ENCODE data around the gene HSF2. TPM values are rescaled to one million over a fixed set of nuclear protein-coding genes. Genes with fewer than 3 reads are reported as not detected.

The HSF2 gene
- total RNA-seq, 1 experiment from 2014 or later = 15.6 TPM

DNA sequence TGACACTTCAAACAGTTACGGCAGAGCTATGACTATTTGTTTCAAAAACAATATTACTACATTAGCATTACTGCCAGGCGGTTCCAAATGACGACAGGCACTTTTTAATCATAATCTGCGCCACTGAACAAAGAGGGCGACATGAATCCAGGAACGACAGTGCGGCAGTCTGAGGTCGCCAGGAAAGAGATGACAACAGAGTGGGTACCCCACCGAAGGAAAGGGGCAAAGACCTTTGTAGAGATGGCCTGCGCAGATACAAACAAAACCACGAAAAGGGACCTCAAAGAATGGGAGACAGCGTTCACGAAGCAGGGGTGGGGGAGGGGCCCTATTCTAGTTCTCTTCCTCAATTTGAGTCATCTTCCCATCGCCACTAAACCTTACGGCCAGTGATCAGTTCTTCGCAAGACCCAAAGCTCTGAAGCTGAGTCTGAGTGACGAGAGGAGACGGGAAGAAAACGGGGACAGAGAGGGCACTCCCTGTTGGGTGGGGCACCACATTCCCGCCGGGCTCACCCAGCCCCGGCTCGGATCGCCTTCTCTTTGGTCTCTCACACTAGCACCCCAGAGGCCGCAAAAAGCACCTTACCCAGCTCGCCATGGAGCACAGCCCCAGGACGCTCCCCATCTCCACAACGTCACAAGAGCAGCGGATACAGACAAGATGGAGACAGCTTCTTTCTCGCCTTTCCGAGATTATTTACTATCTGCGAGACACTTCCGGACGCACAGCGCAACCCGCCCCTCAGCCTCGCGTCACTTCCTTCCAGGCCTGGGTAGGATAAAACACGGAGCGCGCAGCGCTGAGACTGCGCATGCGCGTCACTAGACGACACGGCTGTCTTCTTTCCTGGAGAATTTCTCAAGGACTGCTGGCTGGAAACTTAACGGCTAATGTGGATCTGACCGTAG lies 71.9 kb downstream of the HSF2 start, which contains the start of gene SERINC1:
SERINC1 (minus strand) TSS at position 701 of the 915 bp plus-strand sequence; CDS start at position 631, 70 bp downstream.
- DNase-seq = peak; percentile 93
- Histone ChIP-seq H3K4me3 (peak within 1 kb of the TSS; percentile 86), H3K36me3 (peaks cover 11% of the 10 kb centered on the region), H3K27me3 (no peaks in the 10 kb centered on the region), H3K9me3 (no peaks in the 10 kb centered on the region)

- DNase-seq = no peak
- no peaks in the 10 kb centered on the region for H3K27me3 ChIP-seq
- peak overlapping the region; percentile 86 for H3K4me3 ChIP-seq
- H3K36me3 ChIP-seq = peaks cover 4% of the 10 kb centered on the region
- H3K9me3 ChIP-seq = no peaks in the 10 kb centered on the region
Observed at GRCh38 chr6:122472022-122472340, 72.5 kb downstream of the HSF2 start.

DNA sequence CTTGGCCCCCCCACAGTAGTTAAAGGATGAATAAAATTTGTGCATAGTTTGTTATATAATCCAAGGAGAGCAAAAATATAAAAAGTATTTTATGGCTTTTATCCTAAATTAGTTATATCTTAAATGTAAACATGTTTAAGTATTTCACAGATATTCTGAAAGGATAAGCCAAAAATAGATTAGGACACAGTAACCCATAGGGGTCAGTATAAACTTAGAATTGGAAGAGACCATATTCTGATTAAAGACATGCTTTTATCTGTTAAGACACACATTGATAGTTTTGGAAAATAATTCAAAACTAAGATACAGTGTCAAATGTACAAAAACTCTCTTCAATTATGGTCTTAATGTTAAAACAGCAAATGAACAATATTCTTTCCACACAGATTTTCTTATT lies 76.7 kb downstream of the HSF2 start:
- Histone ChIP-seq H3K36me3 (no peaks in the 10 kb centered on the region), H3K4me3 (no peak overlapping the region), H3K9me3 (no peaks in the 10 kb centered on the region), H3K27me3 (no peaks in the 10 kb centered on the region)
- DNase-seq = no peak

DNA sequence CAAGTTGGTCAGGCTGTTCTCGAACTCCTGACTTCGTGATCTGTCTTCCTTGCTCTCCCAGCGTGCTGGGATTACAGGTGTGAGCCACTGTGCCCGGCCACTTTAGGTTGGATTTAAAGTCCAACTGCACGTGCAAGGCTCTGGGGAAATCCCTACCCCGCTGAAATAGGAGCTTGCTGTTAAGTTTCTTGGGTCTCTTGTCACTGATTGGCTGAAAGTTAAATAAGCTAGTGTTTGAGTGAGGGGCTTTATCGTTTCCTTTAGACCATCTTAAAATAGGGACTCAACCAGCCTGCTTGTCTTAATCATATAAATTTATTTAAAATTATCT lies 83.3 kb downstream of the HSF2 start:
- H3K27me3 ChIP-seq = no peaks in the 10 kb centered on the region
- no peaks in the 10 kb centered on the region for H3K9me3 ChIP-seq
- no peaks in the 10 kb centered on the region for H3K36me3 ChIP-seq
- no peak overlapping the region for H3K4me3 ChIP-seq
- no peak for DNase-seq

Other genes with a start within 250 kb of the HSF2 start
- 50.5 and 77.6 TPM in 2 replicates for gene SERINC1, start 72.2 kb downstream of the HSF2 start, total RNA-seq (2014; rRNA removed; shearing (Covaris generic); ENCODE audit: low replicate concordance)
- gene PKIB, start 210.8 kb downstream of the HSF2 start, total RNA-seq (2014; rRNA removed; shearing (Covaris generic); ENCODE audit: low replicate concordance) = 0.89 TPM in 1 of 2 replicates, not detected in the other

Data from MG63 (cell line).